ENCODE measurements around the gene ENO2. TPM values are rescaled to one million over a fixed set of nuclear protein-coding genes. Genes with fewer than 3 reads are reported as not detected.

The ENO2 gene
- total RNA-seq, 2 donors from 2014 or later = 104 to 139 TPM

GRCh38 chr12:6961278-6961694, 46.9 kb downstream of the ENO2 start:
- peaks cover 35% of the 10 kb centered on the region for H3K36me3 Mint-ChIP-seq (ENCODE audit: low read depth)
- no peak overlapping the region for H3K4me3 ChIP-seq (ENCODE audit: low read length)
- peaks cover 22% of the 10 kb centered on the region for H3K36me3 ChIP-seq (ENCODE audit: control insufficient read depth, insufficient read depth, low read length)
- H3K9me3 ChIP-seq (ENCODE audit: control insufficient read depth, low read length) = no peaks in the 10 kb centered on the region
- no peaks in the 10 kb centered on the region for H3K9me3 Mint-ChIP-seq
- H3K27me3 ChIP-seq (ENCODE audit: control insufficient read depth, insufficient read depth, low read length, poor library complexity, severe bottlenecking) = no peaks in the 10 kb centered on the region
- peak overlapping the region; percentile 49 for H3K9ac ChIP-seq (ENCODE audit: extremely low read depth, low read length, poor library complexity, severe bottlenecking)
- H3K4me1 Mint-ChIP-seq = peaks cover 46% of the 10 kb centered on the region
- TF ChIP-seq, protein P1, sequence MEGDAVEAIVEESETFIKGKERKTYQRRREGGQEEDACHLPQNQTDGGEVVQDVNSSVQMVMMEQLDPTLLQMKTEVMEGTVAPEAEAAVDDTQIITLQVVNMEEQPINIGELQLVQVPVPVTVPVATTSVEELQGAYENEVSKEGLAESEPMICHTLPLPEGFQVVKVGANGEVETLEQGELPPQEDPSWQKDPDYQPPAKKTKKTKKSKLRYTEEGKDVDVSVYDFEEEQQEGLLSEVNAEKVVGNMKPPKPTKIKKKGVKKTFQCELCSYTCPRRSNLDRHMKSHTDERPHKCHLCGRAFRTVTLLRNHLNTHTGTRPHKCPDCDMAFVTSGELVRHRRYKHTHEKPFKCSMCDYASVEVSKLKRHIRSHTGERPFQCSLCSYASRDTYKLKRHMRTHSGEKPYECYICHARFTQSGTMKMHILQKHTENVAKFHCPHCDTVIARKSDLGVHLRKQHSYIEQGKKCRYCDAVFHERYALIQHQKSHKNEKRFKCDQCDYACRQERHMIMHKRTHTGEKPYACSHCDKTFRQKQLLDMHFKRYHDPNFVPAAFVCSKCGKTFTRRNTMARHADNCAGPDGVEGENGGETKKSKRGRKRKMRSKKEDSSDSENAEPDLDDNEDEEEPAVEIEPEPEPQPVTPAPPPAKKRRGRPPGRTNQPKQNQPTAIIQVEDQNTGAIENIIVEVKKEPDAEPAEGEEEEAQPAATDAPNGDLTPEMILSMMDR (conservative IDR thresholded peaks at IDR 0.05) = no peak
- peak overlapping the region; percentile 98 for H3K4me3 Mint-ChIP-seq
- peak; percentile 73 for DNase-seq
- WGBS, 2 experiments (ENCODE audit: insufficient coverage in 1 of 2, insufficient read length in 1 of 2) = 79 to 84% methylated on average over 21 to 24 of the region's 24 CpGs
- H3K4me1 ChIP-seq (ENCODE audit: control insufficient read depth, insufficient read depth, low read length) = peaks cover 4% of the 10 kb centered on the region
- H3K27ac Mint-ChIP-seq = peak overlapping the region; percentile 99
- H3K27ac ChIP-seq (ENCODE audit: low read depth, low read length) = peak overlapping the region; percentile 76
- H3K27me3 Mint-ChIP-seq (ENCODE audit: insufficient read depth) = no peaks in the 10 kb centered on the region

DNA sequence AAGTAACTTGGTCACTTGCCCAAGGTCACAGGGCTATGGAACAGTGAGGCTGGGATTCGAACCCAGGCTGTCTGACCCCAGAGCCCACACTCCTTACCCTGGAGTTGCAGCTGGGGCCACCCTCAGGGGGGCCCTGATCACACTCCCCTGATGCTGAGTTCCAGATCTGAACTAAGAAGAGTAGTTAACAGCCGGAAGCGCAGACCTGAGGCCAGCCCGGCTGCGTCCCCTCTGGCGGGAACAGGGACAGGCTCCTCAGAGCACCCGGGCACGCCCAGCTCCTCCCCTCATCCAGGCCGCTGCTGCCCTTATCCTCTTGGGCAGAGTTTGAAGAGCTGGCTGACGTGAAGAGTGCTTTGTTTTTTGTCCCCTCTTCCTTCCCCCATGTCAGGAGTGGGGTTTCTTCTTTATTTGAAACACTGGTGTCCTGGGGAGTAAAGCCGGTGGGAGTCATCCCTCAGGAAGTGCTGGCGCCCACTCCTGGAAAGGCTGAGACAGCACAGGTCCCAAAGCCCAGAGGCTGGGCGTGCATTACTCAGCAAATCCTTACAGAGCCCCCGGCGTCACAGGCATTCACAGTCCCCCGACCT, 47.4 kb downstream of the ENO2 start:
- DNase-seq = peak; percentile 96
- Histone ChIP-seq H3K4me3 (ENCODE audit: low read length) (no peak overlapping the region), H3K4me1 (ENCODE audit: control insufficient read depth, insufficient read depth, low read length) (peaks cover 4% of the 10 kb centered on the region), H3K9ac (ENCODE audit: extremely low read depth, low read length, poor library complexity, severe bottlenecking) (peak overlapping the region; percentile 49), H3K27me3 (ENCODE audit: control insufficient read depth, insufficient read depth, low read length, poor library complexity, severe bottlenecking) (no peaks in the 10 kb centered on the region), H3K9me3 (ENCODE audit: control insufficient read depth, low read length) (no peaks in the 10 kb centered on the region), H3K36me3 (ENCODE audit: control insufficient read depth, insufficient read depth, low read length) (peaks cover 26% of the 10 kb centered on the region), H3K27ac (ENCODE audit: low read depth, low read length) (peak overlapping the region; percentile 76)
- peak overlapping the region; percentile 98 for H3K4me3 Mint-ChIP-seq
- WGBS, 2 experiments (ENCODE audit: insufficient coverage in 1 of 2, insufficient read length in 1 of 2) = 33 to 39% methylated on average over 7 to 16 of the region's 16 CpGs
- no peaks in the 10 kb centered on the region for H3K27me3 Mint-ChIP-seq (ENCODE audit: insufficient read depth)
- peak overlapping the region; percentile 99 for H3K27ac Mint-ChIP-seq
- H3K36me3 Mint-ChIP-seq (ENCODE audit: low read depth) = peaks cover 37% of the 10 kb centered on the region
- no peaks in the 10 kb centered on the region for H3K9me3 Mint-ChIP-seq
- TF ChIP-seq, protein P1 (conservative IDR thresholded peaks at IDR 0.05) = peak; percentile 89
- H3K4me1 Mint-ChIP-seq = peaks cover 48% of the 10 kb centered on the region

GRCh38 chr12:6962285-6963015, 48.1 kb downstream of the ENO2 start:
- H3K27me3 ChIP-seq (ENCODE audit: control insufficient read depth, insufficient read depth, low read length, poor library complexity, severe bottlenecking) = no peaks in the 10 kb centered on the region
- peak overlapping the region; percentile 99 for H3K27ac Mint-ChIP-seq
- no peaks in the 10 kb centered on the region for H3K27me3 Mint-ChIP-seq (ENCODE audit: insufficient read depth)
- H3K36me3 Mint-ChIP-seq (ENCODE audit: low read depth) = peaks cover 42% of the 10 kb centered on the region
- peaks cover 33% of the 10 kb centered on the region for H3K36me3 ChIP-seq (ENCODE audit: control insufficient read depth, insufficient read depth, low read length)
- no peak for DNase-seq
- TF ChIP-seq, protein P1 (conservative IDR thresholded peaks at IDR 0.05) = no peak
- H3K9ac ChIP-seq (ENCODE audit: extremely low read depth, low read length, poor library complexity, severe bottlenecking) = peak overlapping the region; percentile 49
- H3K4me3 Mint-ChIP-seq = peak overlapping the region; percentile 98
- H3K4me1 ChIP-seq (ENCODE audit: control insufficient read depth, insufficient read depth, low read length) = peaks cover 4% of the 10 kb centered on the region
- H3K27ac ChIP-seq (ENCODE audit: low read depth, low read length) = peak overlapping the region; percentile 76
- H3K4me1 Mint-ChIP-seq = peaks cover 48% of the 10 kb centered on the region
- H3K9me3 Mint-ChIP-seq = no peaks in the 10 kb centered on the region
- 75 to 86% methylated on average over 15 to 25 of the region's 25 CpGs for WGBS, 2 experiments (ENCODE audit: insufficient coverage in 1 of 2, insufficient read length in 1 of 2)
- H3K9me3 ChIP-seq (ENCODE audit: control insufficient read depth, low read length) = no peaks in the 10 kb centered on the region
- no peak overlapping the region for H3K4me3 ChIP-seq (ENCODE audit: low read length)

Data from endodermal cell (in vitro differentiated cells).